DOHH2 (cell line): ENCODE results near the gene ARHGAP8.
"Not testable (repeated sequence)": the region's sequence is repeated elsewhere in the genome, so short reads cannot be mapped to it uniquely, and the experiment has no call there.

Source experiments
- H3F3A ChIP-seq: fragments of 200-600 bp; sonication (generic), shearing (Covaris generic); 2 replicates; pipeline ENCODE4 v1.6.0; 2016; ENCODE audit warnings: antibody characterized with exemption, mild to moderate bottlenecking; ENCODE audit not compliant: control insufficient read depth, insufficient read depth
- H3K27ac ChIP-seq: fragments of 200-600 bp; sonication (generic); 2 replicates; pipeline ENCODE4 v1.5.1; 2014; ENCODE audit warnings: low read depth, mild to moderate bottlenecking, low read length, moderate library complexity
- H3K27me3 ChIP-seq: fragments of 200-600 bp; sonication (generic); 2 replicates; pipeline ENCODE4 v1.6.1; 2014; ENCODE audit warnings: mild to moderate bottlenecking, low read length, mixed read lengths; ENCODE audit not compliant: control insufficient read depth
- H3K36me3 ChIP-seq: fragments of 200-600 bp; sonication (generic); 2 replicates; pipeline ENCODE4 v1.6.1; 2014; ENCODE audit warnings: mild to moderate bottlenecking, low read length, moderate library complexity, mixed read lengths; ENCODE audit not compliant: control insufficient read depth
- H3K4me1 ChIP-seq: fragments of 200-600 bp; sonication (generic); 2 replicates; pipeline ENCODE4 v1.6.1; 2014; ENCODE audit warnings: mild to moderate bottlenecking, low read length, mixed read lengths; ENCODE audit not compliant: control insufficient read depth
- H3K4me2 ChIP-seq: fragments of 200-600 bp; sonication (generic); 2 replicates; pipeline ENCODE4 v1.6.0; 2014; ENCODE audit warnings: mild to moderate bottlenecking, low read length, moderate library complexity
- H3K4me3 ChIP-seq: fragments of 200-600 bp; sonication (generic); 2 replicates; pipeline ENCODE4 v1.5.1; 2014; ENCODE audit warnings: mild to moderate bottlenecking, low read length, mixed read lengths
- H3K79me2 ChIP-seq: fragments of 200-600 bp; sonication (generic); 2 replicates; pipeline ENCODE4 v1.6.1; 2014; ENCODE audit warnings: mild to moderate bottlenecking, low read length, mixed read lengths; ENCODE audit not compliant: control insufficient read depth
- H3K9me2 ChIP-seq: fragments of 200-600 bp; sonication (generic); replicated peaks from 2 replicates; pipeline ENCODE4 v1.6.1; 2014; ENCODE audit warnings: mild to moderate bottlenecking, low read length, mixed read lengths; ENCODE audit not compliant: control insufficient read depth
- H3K9me3 ChIP-seq: fragments of 200-600 bp; sonication (generic); 2 replicates; pipeline ENCODE4 v1.6.1; 2014; ENCODE audit warnings: antibody characterized with exemption, low read length, mixed read lengths; ENCODE audit not compliant: control insufficient read depth, insufficient read depth
- H4K20me1 ChIP-seq: fragments of 200-600 bp; sonication (generic); 2 replicates; pipeline ENCODE4 v1.6.0; 2014; ENCODE audit warnings: low read depth, mild to moderate bottlenecking, antibody characterized with exemption, low read length, moderate library complexity; ENCODE audit not compliant: control insufficient read depth, insufficient read depth
- CTCF ChIP-seq: fragments of 200-600 bp; sonication (generic); IDR thresholded peaks from one replicate; pipeline ENCODE4 v1.5.1; 2014; ENCODE audit warnings: antibody characterized with exemption, mild to moderate bottlenecking, low read depth, low read length; ENCODE audit not compliant: poor library complexity, severe bottlenecking
- EZH2phosphoT487 ChIP-seq: fragments of 200-600 bp; sonication (generic); IDR thresholded peaks from 2 replicates; pipeline ENCODE4 v1.6.1; 2017; ENCODE audit warnings: borderline replicate concordance, mild to moderate bottlenecking, antibody characterized with exemption, low read length, moderate library complexity, mixed read lengths

The ARHGAP8 gene

GRCh38 chr22:44799077-44799945 lies 46.9 kb downstream of the ARHGAP8 start:
- Histone ChIP-seq H3F3A (no peaks in the 10 kb centered on the region), H3K4me3 (no peak overlapping the region), H3K27ac (no peak overlapping the region), H3K9me2 (no peaks in the 10 kb centered on the region), H3K36me3 (no peaks in the 10 kb centered on the region), H3K4me1 (no peaks in the 10 kb centered on the region), H4K20me1 (no peaks in the 10 kb centered on the region), H3K27me3 (no peaks in the 10 kb centered on the region), H3K4me2 (no peak overlapping the region), H3K79me2 (no peaks in the 10 kb centered on the region), H3K9me3 (no peaks in the 10 kb centered on the region)
- TF ChIP-seq CTCF (no peak), EZH2phosphoT487 (no peak)

- not testable (repeated sequence) for H3K36me3 ChIP-seq, H3K4me1 ChIP-seq, H3K4me3 ChIP-seq, H3K9me2 ChIP-seq, H3K4me2 ChIP-seq, H4K20me1 ChIP-seq, H3K27me3 ChIP-seq, H3K27ac ChIP-seq, H3K9me3 ChIP-seq, H3F3A ChIP-seq, H3K79me2 ChIP-seq
These were observed 47.7 kb downstream of the ARHGAP8 start for GRCh38 chr22:44799946-44800634.

DNA sequence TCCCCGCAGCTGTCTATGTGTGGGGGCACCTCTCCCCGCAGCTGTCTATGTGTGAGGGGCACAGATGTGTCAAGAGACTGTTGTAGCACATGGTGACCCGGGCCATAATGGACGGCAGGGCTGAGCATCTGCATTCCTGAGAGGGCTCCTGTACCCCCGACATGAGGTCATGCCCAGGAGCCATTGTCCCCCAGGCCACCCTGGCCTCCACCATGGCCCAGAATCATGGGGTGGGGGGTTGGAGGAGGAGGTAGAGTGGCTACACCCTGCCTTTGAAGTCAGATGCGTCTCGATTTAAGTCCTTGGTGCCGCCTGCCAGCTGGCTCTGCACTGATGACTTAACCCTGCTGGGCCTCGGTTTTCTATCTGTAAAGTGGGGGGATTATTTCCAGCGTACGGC lies 49.1 kb downstream of the ARHGAP8 start:
- TF ChIP-seq EZH2phosphoT487 = no peak
- TF ChIP-seq CTCF = no peak

GRCh38 chr22:44802071-44802700 lies 49.8 kb downstream of the ARHGAP8 start:
- no peak overlapping the region for H3K27ac ChIP-seq
- H3K4me2 ChIP-seq = no peak overlapping the region
- no peaks in the 10 kb centered on the region for H3F3A ChIP-seq
- no peaks in the 10 kb centered on the region for H3K27me3 ChIP-seq
- H3K79me2 ChIP-seq = no peaks in the 10 kb centered on the region
- H4K20me1 ChIP-seq = no peaks in the 10 kb centered on the region
- H3K4me3 ChIP-seq = no peak overlapping the region
- H3K9me2 ChIP-seq = no peaks in the 10 kb centered on the region
- TF ChIP-seq CTCF (no peak), EZH2phosphoT487 (no peak)
- H3K9me3 ChIP-seq = no peaks in the 10 kb centered on the region
- H3K36me3 ChIP-seq = no peaks in the 10 kb centered on the region
- H3K4me1 ChIP-seq = no peaks in the 10 kb centered on the region

More for the DNA sequence above, 49.1 kb downstream of the ARHGAP8 start:
- H4K20me1 ChIP-seq = no peaks in the 10 kb centered on the region
- H3K4me2 ChIP-seq = no peak overlapping the region
- no peaks in the 10 kb centered on the region for H3K4me1 ChIP-seq
- H3K9me2 ChIP-seq = no peaks in the 10 kb centered on the region
- no peaks in the 10 kb centered on the region for H3K36me3 ChIP-seq
- H3K27ac ChIP-seq = no peak overlapping the region
- no peaks in the 10 kb centered on the region for H3F3A ChIP-seq
- no peaks in the 10 kb centered on the region for H3K79me2 ChIP-seq
- H3K9me3 ChIP-seq = no peaks in the 10 kb centered on the region
- H3K27me3 ChIP-seq = no peaks in the 10 kb centered on the region
- H3K4me3 ChIP-seq = no peak overlapping the region
